ENCODE results near the gene TMTC1.

DNA sequence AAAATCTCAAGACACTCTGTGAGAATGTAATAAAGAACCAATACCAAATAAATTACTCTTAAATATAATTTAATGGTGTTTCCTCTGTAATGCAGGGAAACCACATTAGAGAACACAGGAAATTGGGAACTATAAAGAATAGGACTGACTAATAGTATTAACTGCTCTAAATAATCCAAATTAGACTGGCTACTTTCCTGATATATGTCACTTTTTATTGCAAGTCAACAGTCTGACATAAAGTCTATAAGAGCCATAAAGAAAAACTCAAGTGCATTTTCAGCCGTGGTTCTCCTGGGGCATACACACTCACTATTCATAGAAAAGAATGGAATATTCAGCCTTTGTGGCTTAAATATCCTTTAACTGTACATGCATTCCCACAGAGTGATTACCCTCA, 161.5 kb downstream of the TMTC1 start:
- no peak for TF ChIP-seq POLR2AphosphoS5 (IDR thresholded peaks at IDR 0.05; ENCODE audit: low read depth, low read length)
- TF ChIP-seq TAF1 (IDR thresholded peaks at IDR 0.05; ENCODE audit: borderline replicate concordance, insufficient read depth, low read length): no peak
- TF ChIP-seq REST (IDR thresholded peaks at IDR 0.05; ENCODE audit: insufficient read depth in 1 of 2, low read depth in 2 of 2, low read length in 2 of 2): no peak
- no peak for TF ChIP-seq SIN3A (IDR thresholded peaks at IDR 0.05; ENCODE audit: borderline replicate concordance, insufficient read depth, low read length)
